HUES6 (cell line): ENCODE data around the gene ANKRD22.

Source experiments
- H3K27ac ChIP-seq: 2 replicates; pipeline ENCODE4 v1.7.0; 2013; ENCODE audit warnings: low read depth, mild to moderate bottlenecking, low read length, inconsistent platforms
- H3K27me3 ChIP-seq: 2 replicates; pipeline ENCODE4 v1.6.1; 2013; ENCODE audit warnings: low read length; ENCODE audit not compliant: control insufficient read depth, insufficient read depth
- H3K36me3 ChIP-seq: 2 replicates; pipeline ENCODE4 v1.6.1; 2013; ENCODE audit warnings: low read length; ENCODE audit not compliant: control insufficient read depth, insufficient read depth
- H3K4me1 ChIP-seq: 2 replicates; pipeline ENCODE4 v1.6.1; 2013; ENCODE audit warnings: low read length; ENCODE audit not compliant: control insufficient read depth, insufficient read depth
- H3K4me3 ChIP-seq: 2 replicates; pipeline ENCODE4 v1.5.1; 2013; ENCODE audit warnings: low read depth, low read length
- H3K9ac ChIP-seq: one replicate; pipeline ENCODE4 v1.6.1; 2013; ENCODE audit warnings: mild to moderate bottlenecking, low read length
- H3K9me3 ChIP-seq: 2 replicates; pipeline ENCODE4 v1.6.1; 2013; ENCODE audit warnings: low read depth, low read length; ENCODE audit not compliant: control insufficient read depth, insufficient read depth

The ANKRD22 gene

GRCh38 chr10:88874281-88874680 lies 22.6 kb upstream of the ANKRD22 start:
- Histone ChIP-seq H3K4me3 (no peak overlapping the region), H3K27me3 (peaks cover 20% of the 10 kb centered on the region), H3K27ac (no peak overlapping the region), H3K9ac (no peak overlapping the region), H3K4me1 (no peaks in the 10 kb centered on the region), H3K36me3 (no peaks in the 10 kb centered on the region), H3K9me3 (no peaks in the 10 kb centered on the region)

- Histone ChIP-seq H3K36me3 (no peaks in the 10 kb centered on the region), H3K27me3 (peaks cover 15% of the 10 kb centered on the region), H3K9ac (no peak overlapping the region), H3K27ac (no peak overlapping the region), H3K9me3 (no peaks in the 10 kb centered on the region), H3K4me3 (no peak overlapping the region), H3K4me1 (no peaks in the 10 kb centered on the region)
Measured at GRCh38 chr10:88873757-88874156, 22.1 kb upstream of the ANKRD22 start.

GRCh38 chr10:88870089-88870488 lies 18.4 kb upstream of the ANKRD22 start:
- no peak overlapping the region for H3K9ac ChIP-seq
- no peaks in the 10 kb centered on the region for H3K27me3 ChIP-seq
- H3K4me1 ChIP-seq = no peaks in the 10 kb centered on the region
- no peak overlapping the region for H3K4me3 ChIP-seq
- no peaks in the 10 kb centered on the region for H3K9me3 ChIP-seq
- no peaks in the 10 kb centered on the region for H3K36me3 ChIP-seq
- H3K27ac ChIP-seq = no peak overlapping the region

GRCh38 chr10:88866454-88866853 lies 14.8 kb upstream of the ANKRD22 start:
- Histone ChIP-seq H3K4me3 (no peak overlapping the region), H3K9me3 (no peaks in the 10 kb centered on the region), H3K9ac (no peak overlapping the region), H3K36me3 (no peaks in the 10 kb centered on the region), H3K4me1 (no peaks in the 10 kb centered on the region), H3K27me3 (no peaks in the 10 kb centered on the region), H3K27ac (no peak overlapping the region)

GRCh38 chr10:88865281-88865876 lies 13.7 kb upstream of the ANKRD22 start:
- H3K27me3 ChIP-seq = no peaks in the 10 kb centered on the region
- H3K36me3 ChIP-seq = no peaks in the 10 kb centered on the region
- H3K27ac ChIP-seq = no peak overlapping the region
- no peak overlapping the region for H3K4me3 ChIP-seq
- H3K4me1 ChIP-seq = no peaks in the 10 kb centered on the region
- no peaks in the 10 kb centered on the region for H3K9me3 ChIP-seq
- no peak overlapping the region for H3K9ac ChIP-seq

GRCh38 chr10:88861036-88861435 lies 9.4 kb upstream of the ANKRD22 start:
- Histone ChIP-seq H3K4me1 (no peaks in the 10 kb centered on the region), H3K9ac (no peak overlapping the region), H3K36me3 (no peaks in the 10 kb centered on the region), H3K9me3 (no peaks in the 10 kb centered on the region), H3K4me3 (no peak overlapping the region), H3K27me3 (no peaks in the 10 kb centered on the region), H3K27ac (no peak overlapping the region)

- no peak overlapping the region for H3K27ac ChIP-seq
- no peaks in the 10 kb centered on the region for H3K27me3 ChIP-seq
Measured at GRCh38 chr10:88858491-88858890, 6.8 kb upstream of the ANKRD22 start.

GRCh38 chr10:88857831-88858230 lies 6.2 kb upstream of the ANKRD22 start:
- H3K4me1 ChIP-seq = no peaks in the 10 kb centered on the region
- H3K9me3 ChIP-seq = no peaks in the 10 kb centered on the region
- no peaks in the 10 kb centered on the region for H3K27me3 ChIP-seq
- H3K4me3 ChIP-seq = no peak overlapping the region
- no peaks in the 10 kb centered on the region for H3K36me3 ChIP-seq
- H3K27ac ChIP-seq = no peak overlapping the region
- no peak overlapping the region for H3K9ac ChIP-seq

More at GRCh38 chr10:88858491-88858890, 6.8 kb upstream of the ANKRD22 start:
- H3K9me3 ChIP-seq = no peaks in the 10 kb centered on the region
- H3K36me3 ChIP-seq = no peaks in the 10 kb centered on the region
- no peak overlapping the region for H3K9ac ChIP-seq
- no peaks in the 10 kb centered on the region for H3K4me1 ChIP-seq
- no peak overlapping the region for H3K4me3 ChIP-seq

- H3K27me3 ChIP-seq = no peaks in the 10 kb centered on the region
- H3K4me1 ChIP-seq = peaks cover 3% of the 10 kb centered on the region; the same call in 1 of the 2 replicates
- no peaks in the 10 kb centered on the region for H3K36me3 ChIP-seq
- no peak overlapping the region for H3K27ac ChIP-seq
- no peaks in the 10 kb centered on the region for H3K9me3 ChIP-seq
- no peak overlapping the region for H3K4me3 ChIP-seq
- no peak overlapping the region for H3K9ac ChIP-seq
Measured at GRCh38 chr10:88854684-88855083, 3.0 kb upstream of the ANKRD22 start.

- no peaks in the 10 kb centered on the region for H3K36me3 ChIP-seq
- no peak overlapping the region for H3K4me3 ChIP-seq
- no peaks in the 10 kb centered on the region for H3K9me3 ChIP-seq
- H3K27ac ChIP-seq = no peak overlapping the region
- no peak overlapping the region for H3K9ac ChIP-seq
- H3K4me1 ChIP-seq = peaks cover 3% of the 10 kb centered on the region; the same call in 1 of the 2 replicates
- H3K27me3 ChIP-seq = no peaks in the 10 kb centered on the region
Measured at GRCh38 chr10:88853155-88853881, 1.7 kb upstream of the ANKRD22 start.

- H3K4me3 ChIP-seq = no peak overlapping the region
- no peak overlapping the region for H3K27ac ChIP-seq
Measured at GRCh38 chr10:88852327-88852726, 683 bp upstream of the ANKRD22 start.

More at GRCh38 chr10:88852327-88852726, 683 bp upstream of the ANKRD22 start:
- H3K9me3 ChIP-seq = no peaks in the 10 kb centered on the region
- no peaks in the 10 kb centered on the region for H3K27me3 ChIP-seq
- H3K36me3 ChIP-seq = no peaks in the 10 kb centered on the region
- H3K9ac ChIP-seq = no peak overlapping the region
- peaks cover 3% of the 10 kb centered on the region; the same call in 1 of the 2 replicates for H3K4me1 ChIP-seq
